HepG2 (cell line): Measurements from ENCODE around the gene DMAC1. TPM values are rescaled to one million over a fixed set of nuclear protein-coding genes. Genes with fewer than 3 reads are reported as not detected.

Experiments used
- ATAC-seq: fragments of 200-7000 bp; cut with Tn5 transposase; 3 replicates; pipeline ENCODE4 v1.9.1; 2020; ENCODE audit warnings: mild to moderate bottlenecking, moderate library complexity
- BruUV-seq: library from RNA; stranded (reverse); fragments of 400-500 nt; replicated peaks from 2 replicates; lab custom pipeline; 2021; lab: Mats Ljungman, UMichigan
- CTCF ChIA-PET: fragments of 300-600 bp; formaldehyde crosslinking; extraction: SDS; loops from one replicate; lab custom pipeline; 2021; ENCODE audit warnings: low total read pairs, inconsistent platforms, low intra/inter-chr PET ratio; lab: Yijun Ruan, JAX
- POLR2A ChIA-PET: fragments of 350-600 bp; sonication (Branson Sonifier 250); formaldehyde crosslinking; loops from one replicate; lab custom pipeline; 2020; ENCODE audit warnings: antibody characterized with exemption, inconsistent platforms; lab: Yijun Ruan, JAX
- DNase-seq: peaks from one replicate; pipeline ENCODE4 v3.0.0-alpha.2; 2015; ENCODE audit warnings: low spot score
- FAIRE-seq: peaks from 3 replicates; lab custom pipeline; 2011; peaks lifted over from hg19 to GRCh38; lab: Jason Lieb, UNC
- H2AFZ ChIP-seq: one replicate; pipeline ENCODE4 v1.6.1; 2011; ENCODE audit warnings: low read length, inconsistent platforms
- H3K27ac ChIP-seq: fragments of 300-600 bp; 3 replicates; pipeline ENCODE4 v1.8.0; 2011; ENCODE audit warnings: mixed run types, mild to moderate bottlenecking, mixed read lengths, low read length, inconsistent platforms; ENCODE audit not compliant: insufficient read depth; ENCODE audit errors: extremely low read length
- H3K27me3 ChIP-seq, 2 experiments: fragments of 200-600 bp in 1 of 2; 2 replicates in 1 of 2; 3 replicates in 1 of 2; pipeline versions ENCODE4 v1.6.0 to v1.8.0; 2011; ENCODE audit warnings: low read length in 2 of 2, mild to moderate bottlenecking in 2 of 2, moderate library complexity in 2 of 2, inconsistent platforms in 1 of 2; ENCODE audit not compliant: insufficient read depth in 2 of 2, control insufficient read depth in 1 of 2
- H3K36me3 ChIP-seq, 2 experiments: fragments of 200-600 bp in 1 of 2; replicated peaks in 1 of 2; 2 replicates in 1 of 2; 3 replicates in 1 of 2; pipeline versions ENCODE4 v1.5.1 to v1.8.0; 2011; ENCODE audit warnings: low read length in 2 of 2, inconsistent platforms in 1 of 2; ENCODE audit not compliant: insufficient read depth in 2 of 2, control insufficient read depth in 1 of 2
- H3K4me1 ChIP-seq: 2 replicates; pipeline ENCODE4 v1.5.1; 2012; ENCODE audit warnings: low read length, inconsistent platforms; ENCODE audit not compliant: insufficient read depth
- H3K4me2 ChIP-seq: 2 replicates; pipeline ENCODE4 v1.6.0; 2011; ENCODE audit warnings: low read depth, low read length, inconsistent platforms
- H3K4me3 ChIP-seq, 3 experiments: fragments of 200-600 bp in 1 of 3; sonication (generic), shearing (Covaris generic) in 1 of 3; replicated peaks in 1 of 3; 2 replicates each; pipeline ENCODE4 v1.5.1; 2011 to 2016; ENCODE audit warnings: low read length in 3 of 3, inconsistent platforms in 2 of 3, low read depth in 2 of 3, mild to moderate bottlenecking in 2 of 3, control low read depth in 1 of 3, mixed read lengths in 1 of 3; ENCODE audit not compliant: insufficient read depth in 1 of 3
- H3K79me2 ChIP-seq: one replicate; pipeline ENCODE4 v1.6.1; 2011; ENCODE audit warnings: low read length, inconsistent platforms; ENCODE audit not compliant: insufficient read depth
- H3K9ac ChIP-seq: 2 replicates; pipeline ENCODE4 v1.6.0; 2011; ENCODE audit warnings: mild to moderate bottlenecking, low read depth, low read length, inconsistent platforms; ENCODE audit not compliant: insufficient read depth
- H3K9me3 ChIP-seq: 2 replicates; pipeline ENCODE4 v1.5.1; 2012; ENCODE audit warnings: mild to moderate bottlenecking, low read length
- H4K20me1 ChIP-seq: 2 replicates; pipeline ENCODE4 v1.6.0; 2011; ENCODE audit warnings: inconsistent platforms, mild to moderate bottlenecking, low read length, moderate library complexity; ENCODE audit not compliant: insufficient read depth
- JARID2 ChIP-seq: sonication (generic); formaldehyde crosslinking; IDR thresholded peaks from 2 replicates; pipeline ENCODE4 v1.8.1; 2023; ENCODE audit warnings: missing genetic modification reagents, inconsistent platforms; ENCODE audit not compliant: insufficient replicate concordance
- KDM5A ChIP-seq: fragments of 200-600 bp; sonication (generic); IDR thresholded peaks from 2 replicates; pipeline ENCODE4 v1.7.0; 2018; ENCODE audit warnings: antibody characterized with exemption, mild to moderate bottlenecking, low read length, borderline replicate concordance
- KLF9 ChIP-seq: IDR thresholded peaks from 2 replicates; pipeline ENCODE4 v1.6.1; 2016; ENCODE audit warnings: low read depth
- SNAI1 ChIP-seq: sonication (generic); formaldehyde crosslinking; IDR thresholded peaks from 2 replicates; pipeline ENCODE4 v1.5.0; 2020; ENCODE audit warnings: mild to moderate bottlenecking, missing genetic modification reagents, borderline replicate concordance
- SP1 ChIP-seq, 2 experiments: fragments of 450-650 bp in 1 of 2; sonication (generic) in 1 of 2; formaldehyde crosslinking in 1 of 2; IDR thresholded peaks; 2 replicates each; pipeline versions ENCODE4 v1.4.0 to v1.6.1; 2016 to 2020; ENCODE audit warnings: missing genetic modification reagents in 1 of 2
- WGBS: methylation state at CpG from one replicate; pipeline ENCODE4 v1.1.6; 2017; ENCODE audit warnings: low lambda C conversion rate; 5-methylcytosine and 5-hydroxymethylcytosine counted together
- in situ Hi-C: cut with HindIII; loops from 2 replicates; pipeline ENCODE4 v1.10.0; 2017; ENCODE audit warnings: low pct_unique_long_range_greater_than_20kb; ENCODE audit not compliant: extremely low pct_ligation_motif_present
- intact Hi-C: fragments of 100-400 bp; cut with micrococcal nuclease; formaldehyde crosslinking; loops from one replicate; pipeline ENCODE4 v1.10.0; 2022; ENCODE audit not compliant: unreplicated experiment
- polyA plus RNA-seq, 8 experiments: library from polyadenylated mRNA; depleted of rRNA in 3 of 8; stranded (reverse) in 7 of 8; unstranded in 1 of 8; fragments of >200 nt; fragmentation: Illumina TruSeq in 4 of 8; extraction: Trizol in 4 of 8; gene quantifications; 2 replicates each; pipeline versions ENCODE4 v1.2.1 to v1.2.3, GENCODE V29; 2011 to 2016; ENCODE audit warnings: low read depth in 4 of 8, missing spikeins in 1 of 8, mixed read lengths in 1 of 8; ENCODE audit not compliant: insufficient read depth in 1 of 8
- total RNA-seq, 5 experiments: library from RNA; depleted of rRNA; stranded (reverse); fragments of >200 nt; fragmentation: Illumina TruSeq; extraction: Trizol; gene quantifications; 2 replicates each; pipeline ENCODE4 v1.2.3, GENCODE V29; 2016; ENCODE audit warnings: low read depth in 1 of 5
- TF ChIP-seq, protein P1 (sequence below): sonication (generic); formaldehyde crosslinking; IDR thresholded peaks from 2 replicates; pipeline ENCODE4 v1.8.1; 2023; ENCODE audit warnings: missing genetic modification reagents, inconsistent platforms, borderline replicate concordance
- TF ChIP-seq, protein P2 (sequence below): sonication (generic); formaldehyde crosslinking; IDR thresholded peaks from 2 replicates; pipeline ENCODE4 v1.5.0; 2020; ENCODE audit warnings: mild to moderate bottlenecking, low read depth, missing genetic modification reagents, borderline replicate concordance
- TF ChIP-seq, protein P3 (sequence below): IDR thresholded peaks from 2 replicates; pipeline ENCODE4 v1.6.1; 2016; ENCODE audit warnings: control low read depth
- TF ChIP-seq, protein P4 (sequence below): IDR thresholded peaks from 2 replicates; pipeline ENCODE4 v1.6.1; 2016; ENCODE audit warnings: low read depth, missing genetic modification reagents, missing compliant biosample characterization
- TF ChIP-seq, protein P5 (sequence below): sonication (generic); formaldehyde crosslinking; IDR thresholded peaks from 2 replicates; pipeline ENCODE4 v1.8.1; 2023; ENCODE audit warnings: missing genetic modification reagents, mild to moderate bottlenecking, borderline replicate concordance
- TF ChIP-seq, protein P6 (sequence below): sonication (generic); formaldehyde crosslinking; IDR thresholded peaks from 2 replicates; pipeline ENCODE4 v1.4.0; 2020; ENCODE audit warnings: missing genetic modification reagents, borderline replicate concordance

The DMAC1 gene
- total and polyA plus RNA-seq, 2 of the 13 experiments (the other 11 are each of a cell fraction or from before 2014, with no cell fraction given) = 44.3 to 72.9 TPM

DNA sequence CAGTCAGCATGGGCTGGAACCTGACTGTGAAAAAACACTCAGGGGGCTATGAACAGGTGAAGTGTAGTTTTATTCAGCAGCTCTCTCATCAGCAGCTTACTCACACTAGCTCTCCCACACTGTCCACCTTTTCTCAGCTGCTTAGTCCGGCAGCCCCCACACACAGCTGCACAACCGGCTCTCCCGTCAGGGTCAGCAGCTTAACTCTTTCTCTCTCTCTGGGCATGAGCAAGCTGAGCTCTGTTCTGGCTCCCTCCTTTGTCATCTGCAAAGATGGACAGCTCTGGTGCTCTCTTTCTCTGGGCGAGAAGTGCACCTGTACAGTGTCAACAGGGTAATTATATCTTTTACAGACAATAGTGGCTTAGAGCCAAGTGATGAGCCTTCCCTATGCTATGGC, 8.2 kb downstream of the DMAC1 start:
- no peak for ATAC-seq
- in situ Hi-C loops = no loop called here
- TF ChIP-seq, protein P1, sequence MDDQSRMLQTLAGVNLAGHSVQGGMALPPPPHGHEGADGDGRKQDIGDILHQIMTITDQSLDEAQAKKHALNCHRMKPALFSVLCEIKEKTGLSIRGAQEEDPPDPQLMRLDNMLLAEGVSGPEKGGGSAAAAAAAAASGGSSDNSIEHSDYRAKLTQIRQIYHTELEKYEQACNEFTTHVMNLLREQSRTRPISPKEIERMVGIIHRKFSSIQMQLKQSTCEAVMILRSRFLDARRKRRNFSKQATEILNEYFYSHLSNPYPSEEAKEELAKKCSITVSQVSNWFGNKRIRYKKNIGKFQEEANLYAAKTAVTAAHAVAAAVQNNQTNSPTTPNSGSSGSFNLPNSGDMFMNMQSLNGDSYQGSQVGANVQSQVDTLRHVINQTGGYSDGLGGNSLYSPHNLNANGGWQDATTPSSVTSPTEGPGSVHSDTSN (CRISPR knock-in tag) = no peak
- TF ChIP-seq, protein P2, sequence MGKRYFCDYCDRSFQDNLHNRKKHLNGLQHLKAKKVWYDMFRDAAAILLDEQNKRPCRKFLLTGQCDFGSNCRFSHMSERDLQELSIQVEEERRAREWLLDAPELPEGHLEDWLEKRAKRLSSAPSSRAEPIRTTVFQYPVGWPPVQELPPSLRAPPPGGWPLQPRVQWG (CRISPR knock-in tag) = no peak
- TF ChIP-seq, protein P3, sequence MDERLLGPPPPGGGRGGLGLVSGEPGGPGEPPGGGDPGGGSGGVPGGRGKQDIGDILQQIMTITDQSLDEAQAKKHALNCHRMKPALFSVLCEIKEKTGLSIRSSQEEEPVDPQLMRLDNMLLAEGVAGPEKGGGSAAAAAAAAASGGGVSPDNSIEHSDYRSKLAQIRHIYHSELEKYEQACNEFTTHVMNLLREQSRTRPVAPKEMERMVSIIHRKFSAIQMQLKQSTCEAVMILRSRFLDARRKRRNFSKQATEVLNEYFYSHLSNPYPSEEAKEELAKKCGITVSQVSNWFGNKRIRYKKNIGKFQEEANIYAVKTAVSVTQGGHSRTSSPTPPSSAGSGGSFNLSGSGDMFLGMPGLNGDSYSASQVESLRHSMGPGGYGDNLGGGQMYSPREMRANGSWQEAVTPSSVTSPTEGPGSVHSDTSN (CRISPR knock-in tag) = no peak
- TF ChIP-seq JARID2 (CRISPR knock-in tag) = no peak
- TF ChIP-seq KDM5A = no peak
- TF ChIP-seq, protein P4, sequence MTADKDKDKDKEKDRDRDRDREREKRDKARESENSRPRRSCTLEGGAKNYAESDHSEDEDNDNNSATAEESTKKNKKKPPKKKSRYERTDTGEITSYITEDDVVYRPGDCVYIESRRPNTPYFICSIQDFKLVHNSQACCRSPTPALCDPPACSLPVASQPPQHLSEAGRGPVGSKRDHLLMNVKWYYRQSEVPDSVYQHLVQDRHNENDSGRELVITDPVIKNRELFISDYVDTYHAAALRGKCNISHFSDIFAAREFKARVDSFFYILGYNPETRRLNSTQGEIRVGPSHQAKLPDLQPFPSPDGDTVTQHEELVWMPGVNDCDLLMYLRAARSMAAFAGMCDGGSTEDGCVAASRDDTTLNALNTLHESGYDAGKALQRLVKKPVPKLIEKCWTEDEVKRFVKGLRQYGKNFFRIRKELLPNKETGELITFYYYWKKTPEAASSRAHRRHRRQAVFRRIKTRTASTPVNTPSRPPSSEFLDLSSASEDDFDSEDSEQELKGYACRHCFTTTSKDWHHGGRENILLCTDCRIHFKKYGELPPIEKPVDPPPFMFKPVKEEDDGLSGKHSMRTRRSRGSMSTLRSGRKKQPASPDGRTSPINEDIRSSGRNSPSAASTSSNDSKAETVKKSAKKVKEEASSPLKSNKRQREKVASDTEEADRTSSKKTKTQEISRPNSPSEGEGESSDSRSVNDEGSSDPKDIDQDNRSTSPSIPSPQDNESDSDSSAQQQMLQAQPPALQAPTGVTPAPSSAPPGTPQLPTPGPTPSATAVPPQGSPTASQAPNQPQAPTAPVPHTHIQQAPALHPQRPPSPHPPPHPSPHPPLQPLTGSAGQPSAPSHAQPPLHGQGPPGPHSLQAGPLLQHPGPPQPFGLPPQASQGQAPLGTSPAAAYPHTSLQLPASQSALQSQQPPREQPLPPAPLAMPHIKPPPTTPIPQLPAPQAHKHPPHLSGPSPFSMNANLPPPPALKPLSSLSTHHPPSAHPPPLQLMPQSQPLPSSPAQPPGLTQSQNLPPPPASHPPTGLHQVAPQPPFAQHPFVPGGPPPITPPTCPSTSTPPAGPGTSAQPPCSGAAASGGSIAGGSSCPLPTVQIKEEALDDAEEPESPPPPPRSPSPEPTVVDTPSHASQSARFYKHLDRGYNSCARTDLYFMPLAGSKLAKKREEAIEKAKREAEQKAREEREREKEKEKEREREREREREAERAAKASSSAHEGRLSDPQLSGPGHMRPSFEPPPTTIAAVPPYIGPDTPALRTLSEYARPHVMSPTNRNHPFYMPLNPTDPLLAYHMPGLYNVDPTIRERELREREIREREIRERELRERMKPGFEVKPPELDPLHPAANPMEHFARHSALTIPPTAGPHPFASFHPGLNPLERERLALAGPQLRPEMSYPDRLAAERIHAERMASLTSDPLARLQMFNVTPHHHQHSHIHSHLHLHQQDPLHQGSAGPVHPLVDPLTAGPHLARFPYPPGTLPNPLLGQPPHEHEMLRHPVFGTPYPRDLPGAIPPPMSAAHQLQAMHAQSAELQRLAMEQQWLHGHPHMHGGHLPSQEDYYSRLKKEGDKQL (CRISPR knock-in tag) = no peak
- no peak for TF ChIP-seq SNAI1
- no peak for TF ChIP-seq SP1 (IDR thresholded peaks at IDR 0.05)
- TF ChIP-seq SP1 (CRISPR knock-in tag; IDR thresholded peaks at IDR 0.05) = no peak
- no peak for TF ChIP-seq KLF9 (CRISPR knock-in tag)
- TF ChIP-seq, protein P5, sequence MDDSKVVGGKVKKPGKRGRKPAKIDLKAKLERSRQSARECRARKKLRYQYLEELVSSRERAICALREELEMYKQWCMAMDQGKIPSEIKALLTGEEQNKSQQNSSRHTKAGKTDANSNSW = no peak
- TF ChIP-seq, protein P6, sequence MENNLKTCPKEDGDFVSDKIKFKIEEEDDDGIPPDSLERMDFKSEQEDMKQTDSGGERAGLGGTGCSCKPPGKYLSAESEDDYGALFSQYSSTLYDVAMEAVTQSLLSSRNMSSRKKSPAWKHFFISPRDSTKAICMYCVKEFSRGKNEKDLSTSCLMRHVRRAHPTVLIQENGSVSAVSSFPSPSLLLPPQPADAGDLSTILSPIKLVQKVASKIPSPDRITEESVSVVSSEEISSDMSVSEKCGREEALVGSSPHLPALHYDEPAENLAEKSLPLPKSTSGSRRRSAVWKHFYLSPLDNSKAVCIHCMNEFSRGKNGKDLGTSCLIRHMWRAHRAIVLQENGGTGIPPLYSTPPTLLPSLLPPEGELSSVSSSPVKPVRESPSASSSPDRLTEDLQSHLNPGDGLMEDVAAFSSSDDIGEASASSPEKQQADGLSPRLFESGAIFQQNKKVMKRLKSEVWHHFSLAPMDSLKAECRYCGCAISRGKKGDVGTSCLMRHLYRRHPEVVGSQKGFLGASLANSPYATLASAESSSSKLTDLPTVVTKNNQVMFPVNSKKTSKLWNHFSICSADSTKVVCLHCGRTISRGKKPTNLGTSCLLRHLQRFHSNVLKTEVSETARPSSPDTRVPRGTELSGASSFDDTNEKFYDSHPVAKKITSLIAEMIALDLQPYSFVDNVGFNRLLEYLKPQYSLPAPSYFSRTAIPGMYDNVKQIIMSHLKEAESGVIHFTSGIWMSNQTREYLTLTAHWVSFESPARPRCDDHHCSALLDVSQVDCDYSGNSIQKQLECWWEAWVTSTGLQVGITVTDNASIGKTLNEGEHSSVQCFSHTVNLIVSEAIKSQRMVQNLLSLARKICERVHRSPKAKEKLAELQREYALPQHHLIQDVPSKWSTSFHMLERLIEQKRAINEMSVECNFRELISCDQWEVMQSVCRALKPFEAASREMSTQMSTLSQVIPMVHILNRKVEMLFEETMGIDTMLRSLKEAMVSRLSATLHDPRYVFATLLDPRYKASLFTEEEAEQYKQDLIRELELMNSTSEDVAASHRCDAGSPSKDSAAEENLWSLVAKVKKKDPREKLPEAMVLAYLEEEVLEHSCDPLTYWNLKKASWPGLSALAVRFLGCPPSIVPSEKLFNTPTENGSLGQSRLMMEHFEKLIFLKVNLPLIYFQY = no peak

More for the DNA sequence above, 8.2 kb downstream of the DMAC1 start:
- Histone ChIP-seq H3K27me3 (no peaks in the 10 kb centered on the region), H3K9me3 (no peaks in the 10 kb centered on the region), H3K9ac (no peak overlapping the region), H3K4me3 (no peak overlapping the region), H3K79me2 (no peaks in the 10 kb centered on the region), H3K4me2 (no peak overlapping the region), H3K4me1 (0 out of 2 replicates have a peak, but pooled peaks cover under 1% of the 10 kb centered on the region), H4K20me1 (no peaks in the 10 kb centered on the region), H3K27ac (no peak overlapping the region), H2AFZ (no peak overlapping the region), H3K36me3 (no peaks in the 10 kb centered on the region; a peak in 1 of 5 replicates)
- FAIRE-seq (no peak), DNase-seq (no peak)
- intact Hi-C loops = no loop called here
- ChIA-PET CTCF (no interaction called here), POLR2A (no interaction called here)
- BruUV-seq = no TSS peak
- WGBS = 88% methylated on average over 4 of the region's 4 CpGs
